Naive B cell (primary cell): ENCODE data around the gene FADD. TPM values are rescaled to one million over a fixed set of nuclear protein-coding genes. Genes with fewer than 3 reads are reported as not detected.
A peak's percentile ranks its signal among the peaks of the same experiment; 100 is the strongest.

Experiments used
- ATAC-seq, 2 donors: fragments of 150-1000 bp; cut with Tn5 transposase; 2 replicates each; pipeline ENCODE4 v1.10.0; 2021; ENCODE audit warnings: low read depth in 2 of 2, mild to moderate bottlenecking in 2 of 2, moderate library complexity in 2 of 2
- DNase-seq: peaks from one replicate; pipeline ENCODE4 v3.0.0; 2022
- H3K27ac Mint-ChIP-seq, 6 donors: one replicate each; pipeline ENCODE4 v1.8.0; 2020 to 2022; ENCODE audit warnings: mild to moderate bottlenecking in 6 of 6, mixed read lengths in 6 of 6, moderate library complexity in 5 of 6, inconsistent platforms in 2 of 6
- H3K27me3 Mint-ChIP-seq, 3 donors: one replicate each; pipeline ENCODE4 v1.8.0; 2021 to 2022; ENCODE audit warnings: mixed read lengths in 3 of 3, mild to moderate bottlenecking in 1 of 3
- H3K36me3 Mint-ChIP-seq, 2 donors: one replicate each; pipeline ENCODE4 v1.8.0; 2020 to 2022; ENCODE audit warnings: mixed read lengths in 2 of 2, inconsistent platforms in 1 of 2, mild to moderate bottlenecking in 1 of 2
- H3K4me1 Mint-ChIP-seq, 3 donors: one replicate each; pipeline ENCODE4 v1.8.0; 2020 to 2022; ENCODE audit warnings: mixed read lengths in 3 of 3, inconsistent platforms in 1 of 3, mild to moderate bottlenecking in 1 of 3, moderate library complexity in 1 of 3
- H3K4me3 Mint-ChIP-seq, 8 donors: one replicate each; pipeline ENCODE4 v1.8.0; 2020 to 2022; ENCODE audit warnings: mild to moderate bottlenecking in 8 of 8, mixed read lengths in 8 of 8, moderate library complexity in 8 of 8, inconsistent platforms in 2 of 8
- H3K9me3 Mint-ChIP-seq, 7 donors: one replicate each; pipeline ENCODE4 v1.8.0; 2020 to 2022; ENCODE audit warnings: mixed read lengths in 7 of 7, mild to moderate bottlenecking in 5 of 7, inconsistent platforms in 2 of 7, moderate library complexity in 1 of 7
- polyA plus RNA-seq, 6 donors: library from polyadenylated mRNA; unstranded; fragments of 300-500 nt; fragmentation: Illumina TruSeq; gene quantifications; one replicate each; pipeline ENCODE4 v1.2.3, GENCODE V29; 2021; ENCODE audit warnings: low read depth in 6 of 6

FADD gene
- polyA plus RNA-seq, 6 donors from 2014 or later, result 7.4 to 15.6 (median 10.2) TPM

DNA sequence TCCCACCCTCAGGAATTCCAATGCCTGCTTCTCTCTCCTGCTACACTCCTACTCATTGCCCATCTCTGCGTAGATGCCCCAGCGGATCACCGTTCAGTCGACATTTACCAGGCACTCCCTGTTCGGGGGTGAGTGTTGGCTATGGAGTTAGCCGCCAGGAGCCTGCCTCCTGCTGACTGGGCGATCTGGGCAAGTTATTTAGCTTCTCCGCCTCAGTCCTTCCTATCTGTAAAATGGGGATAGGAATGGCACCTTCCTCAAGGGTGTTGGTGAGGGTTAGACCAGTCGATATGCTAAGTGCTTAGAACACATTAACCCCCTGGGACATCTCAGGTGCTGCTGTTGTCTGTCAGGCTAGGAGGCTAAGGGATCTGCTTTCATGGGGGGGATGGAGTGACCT lies 30.9 kb downstream of the FADD start:
- DNase-seq, result no peak
- H3K27me3 Mint-ChIP-seq, result peaks cover 0 to 17% (median 15%) of the 10 kb centered on the region in 3 donors
- no peaks in the 10 kb centered on the region for H3K4me1 Mint-ChIP-seq
- ATAC-seq, result no peak
- no peaks in the 10 kb centered on the region for H3K36me3 Mint-ChIP-seq
- no peak overlapping the region for H3K4me3 Mint-ChIP-seq
- no peak overlapping the region for H3K27ac Mint-ChIP-seq
- H3K9me3 Mint-ChIP-seq, result peaks cover 0 to 9% (median 0%) of the 10 kb centered on the region in 7 donors

DNA sequence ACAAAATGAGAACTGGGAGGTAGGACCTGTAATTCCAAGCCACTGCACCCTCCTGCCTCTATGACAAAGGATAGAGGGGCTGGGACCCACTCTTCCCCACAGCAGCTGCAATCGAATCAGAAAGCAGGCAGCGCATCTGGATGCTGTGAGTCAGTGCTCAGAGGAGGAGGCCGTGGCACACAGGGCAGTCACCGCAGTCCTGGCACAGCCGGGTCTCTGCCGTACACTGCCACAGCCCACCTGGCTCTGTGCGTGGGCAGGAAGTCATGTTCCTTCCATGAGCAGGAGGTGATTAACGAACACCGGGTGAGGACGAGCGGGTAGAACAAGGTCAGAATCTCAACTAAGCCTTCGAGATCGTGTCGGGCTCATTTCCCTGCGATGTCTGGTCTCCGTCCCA lies 37.2 kb downstream of the FADD start:
- Mint-ChIP-seq H3K4me1 (no peaks in the 10 kb centered on the region), H3K4me3 (no peak overlapping the region), H3K9me3 (peaks cover 0 to 2% (median 0%) of the 10 kb centered on the region in 7 donors), H3K27ac (no peak overlapping the region), H3K27me3 (peaks cover 12 to 45% (median 41%) of the 10 kb centered on the region in 3 donors), H3K36me3 (no peaks in the 10 kb centered on the region)
- DNase-seq, result no peak
- ATAC-seq, result no peak

DNA sequence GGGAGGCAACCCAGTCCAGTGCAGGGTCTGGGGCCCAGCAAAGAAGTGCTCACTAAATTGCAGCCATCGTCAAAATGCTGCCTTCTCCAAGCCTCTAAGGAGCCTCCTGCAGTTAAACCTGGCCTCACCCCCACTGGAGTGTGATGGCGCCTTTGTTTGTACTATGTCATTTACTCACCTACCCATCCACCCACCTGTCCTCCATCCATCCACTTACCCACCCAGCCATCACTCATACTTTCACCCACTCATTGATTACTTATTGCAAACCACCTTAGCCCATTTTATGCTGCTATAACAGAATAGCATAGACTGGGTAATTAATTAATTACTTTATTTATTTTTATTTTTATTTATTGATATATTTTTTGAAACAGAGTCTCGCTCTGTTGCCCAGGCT lies 38.6 kb downstream of the FADD start:
- H3K27ac Mint-ChIP-seq, result no peak overlapping the region
- ATAC-seq (no peak), DNase-seq (no peak)
- peaks cover 12 to 37% (median 34%) of the 10 kb centered on the region in 3 donors for H3K27me3 Mint-ChIP-seq
- H3K9me3 Mint-ChIP-seq, result peaks cover 0 to 2% (median 0%) of the 10 kb centered on the region in 7 donors
- no peaks in the 10 kb centered on the region for H3K36me3 Mint-ChIP-seq
- no peaks in the 10 kb centered on the region for H3K4me1 Mint-ChIP-seq
- H3K4me3 Mint-ChIP-seq, result no peak overlapping the region

DNA sequence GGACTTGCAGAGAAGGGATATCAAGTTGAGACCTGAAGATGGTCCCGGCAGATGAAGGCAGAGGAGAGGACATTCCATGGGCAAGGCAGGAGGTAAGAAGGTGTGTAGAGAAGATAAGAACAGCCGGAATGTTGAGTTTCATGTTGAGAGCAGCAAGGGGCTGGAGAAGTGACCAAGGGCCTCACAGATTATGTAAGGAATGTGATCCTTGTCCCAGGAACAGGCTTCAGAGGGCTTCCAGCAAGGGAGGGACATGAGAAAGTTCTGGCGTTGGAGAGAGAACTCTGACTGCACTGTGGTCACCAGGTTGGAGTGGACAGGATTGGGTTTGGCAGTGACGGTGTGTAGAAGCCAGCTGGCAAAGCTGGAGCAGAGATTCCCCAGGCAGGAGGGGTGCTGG lies 39.8 kb downstream of the FADD start:
- no peaks in the 10 kb centered on the region for H3K36me3 Mint-ChIP-seq
- peak overlapping the region in 3 of 6 donors; percentile 39 to 57 (median 39) for H3K27ac Mint-ChIP-seq
- peaks cover 12 to 37% (median 32%) of the 10 kb centered on the region in 3 donors for H3K27me3 Mint-ChIP-seq
- H3K4me1 Mint-ChIP-seq, result no peaks in the 10 kb centered on the region
- H3K9me3 Mint-ChIP-seq, result peaks cover 0 to 8% (median 2%) of the 10 kb centered on the region in 7 donors
- DNase-seq, result no peak
- ATAC-seq, result no peak
- H3K4me3 Mint-ChIP-seq, result no peak overlapping the region

DNA sequence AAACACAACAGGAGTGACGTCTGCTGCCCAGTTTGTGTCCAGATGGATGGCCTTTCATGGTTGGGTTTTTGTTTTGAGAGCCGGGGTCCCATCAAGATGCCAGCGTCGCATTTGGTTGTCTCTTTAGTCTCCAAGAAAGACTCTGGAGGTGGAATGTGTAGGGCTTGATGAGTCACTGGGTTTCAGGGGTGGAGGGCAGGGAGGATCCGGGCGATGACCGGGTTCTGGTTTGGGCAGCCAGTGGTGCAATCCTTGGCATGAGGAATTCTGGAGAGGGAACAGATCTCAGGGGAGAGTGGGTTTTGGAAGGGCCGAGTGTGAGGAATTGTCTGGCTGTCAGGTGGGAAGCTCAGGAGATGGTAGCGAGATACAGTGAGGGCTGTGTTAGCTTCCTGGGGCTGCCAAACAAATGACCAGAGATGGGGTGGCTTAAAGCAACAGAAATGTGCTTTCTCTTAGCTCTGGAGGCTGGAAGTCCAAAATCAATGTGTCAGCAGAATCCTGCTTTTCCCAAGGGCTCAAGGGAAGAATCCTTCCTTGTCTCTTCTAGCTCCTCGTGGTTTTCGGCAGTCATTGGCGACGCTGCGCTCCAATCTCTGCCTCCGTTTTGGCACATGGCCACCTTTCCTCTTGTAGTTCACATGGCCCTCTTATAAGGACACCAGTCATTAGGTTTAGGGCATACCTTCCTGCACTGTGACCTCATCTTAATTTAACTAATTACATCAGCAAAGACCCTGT lies 41.0 kb downstream of the FADD start:
- H3K4me1 Mint-ChIP-seq, result no peaks in the 10 kb centered on the region
- peaks cover 0 to 8% (median 2%) of the 10 kb centered on the region in 7 donors for H3K9me3 Mint-ChIP-seq

DNA sequence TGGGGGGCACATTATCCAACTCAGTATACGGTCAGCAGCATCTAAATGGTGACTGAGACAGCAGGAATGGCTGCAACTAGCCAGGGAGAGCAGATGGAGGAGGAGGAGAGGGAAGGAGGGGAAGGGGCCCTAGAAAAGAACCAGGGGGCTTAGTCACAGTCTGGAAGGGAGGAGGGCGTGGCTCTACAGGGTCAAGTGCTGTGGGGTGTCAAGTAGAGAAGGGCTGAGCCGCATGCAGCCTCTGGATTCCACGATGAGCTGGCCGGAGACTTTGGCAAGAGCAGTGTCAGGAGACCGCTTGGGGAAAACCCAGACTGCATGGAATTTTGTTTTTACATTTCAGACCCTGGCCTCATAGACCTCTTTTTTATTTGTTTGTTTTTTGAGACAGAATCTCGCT lies 41.6 kb downstream of the FADD start:
- Mint-ChIP-seq H3K9me3 (peaks cover 0 to 8% (median 2%) of the 10 kb centered on the region in 7 donors), H3K4me1 (no peaks in the 10 kb centered on the region), H3K27ac (no peak overlapping the region), H3K36me3 (no peaks in the 10 kb centered on the region), H3K4me3 (no peak overlapping the region), H3K27me3 (peaks cover 6 to 29% (median 25%) of the 10 kb centered on the region in 3 donors)
- no peak for ATAC-seq
- DNase-seq, result no peak

More for the DNA sequence above, 41.0 kb downstream of the FADD start:
- H3K36me3 Mint-ChIP-seq, result no peaks in the 10 kb centered on the region
- ATAC-seq (no peak), DNase-seq (no peak)
- no peak overlapping the region for H3K27ac Mint-ChIP-seq
- peaks cover 12 to 35% (median 30%) of the 10 kb centered on the region in 3 donors for H3K27me3 Mint-ChIP-seq
- no peak overlapping the region for H3K4me3 Mint-ChIP-seq

DNA sequence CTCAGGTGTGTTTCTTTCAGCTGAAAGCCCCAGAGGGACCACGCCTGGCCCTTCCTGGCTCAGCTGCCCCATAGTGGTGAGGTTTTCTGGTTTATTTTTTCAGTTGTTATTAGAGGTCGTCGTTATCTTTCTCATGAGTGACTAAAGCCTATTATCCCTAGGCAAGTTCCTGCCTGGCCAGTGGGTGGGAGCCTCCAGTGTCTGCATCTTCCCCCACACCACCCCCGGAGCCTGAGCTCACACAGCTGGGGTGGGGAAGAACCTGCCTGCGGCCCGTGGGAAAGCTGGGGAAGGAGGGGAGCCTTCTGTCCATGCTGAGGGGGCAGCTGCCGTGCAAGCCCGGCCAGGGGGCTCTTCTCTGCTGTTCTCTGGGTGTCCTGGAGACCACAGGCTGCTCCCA lies 43.1 kb downstream of the FADD start:
- Mint-ChIP-seq H3K9me3 (peaks cover 0 to 8% (median 2%) of the 10 kb centered on the region in 7 donors), H3K4me1 (no peaks in the 10 kb centered on the region), H3K27ac (no peak overlapping the region), H3K27me3 (peaks cover 5 to 25% (median 20%) of the 10 kb centered on the region in 3 donors), H3K36me3 (no peaks in the 10 kb centered on the region), H3K4me3 (no peak overlapping the region)
- DNase-seq (no peak), ATAC-seq (no peak)

DNA sequence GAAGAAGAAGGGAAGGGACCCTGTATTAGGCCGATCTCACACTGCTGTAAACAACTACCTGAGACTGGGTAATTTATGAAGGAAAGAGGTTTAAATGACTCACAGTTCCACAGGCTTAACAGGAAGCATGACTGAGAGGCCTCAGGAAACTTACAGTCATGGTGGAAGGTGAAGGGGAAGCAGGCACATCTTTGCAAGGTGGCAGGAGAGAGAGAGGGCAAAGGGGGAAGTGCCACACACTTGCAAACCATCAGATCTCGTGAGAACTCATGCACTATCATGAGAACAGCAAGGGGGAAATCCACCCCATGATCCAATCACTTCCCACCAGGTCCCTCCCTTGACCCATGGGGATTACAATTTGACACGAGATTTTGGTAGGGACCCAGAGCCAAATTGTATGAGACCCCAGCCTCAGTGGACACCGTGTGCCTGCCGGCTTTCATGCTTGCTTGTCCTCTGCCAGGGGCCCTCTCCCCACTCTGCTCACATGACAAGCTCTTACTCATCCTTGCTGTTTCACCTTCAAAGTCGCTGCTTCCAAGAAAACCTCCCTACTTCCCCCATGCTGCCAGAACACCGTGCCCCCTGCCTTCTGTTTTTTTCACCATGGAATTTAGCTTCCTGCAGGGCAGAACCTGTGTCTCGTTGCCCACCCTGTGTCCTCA lies 44.1 kb downstream of the FADD start:
- ATAC-seq (no peak), DNase-seq (no peak)
- H3K36me3 Mint-ChIP-seq, result no peaks in the 10 kb centered on the region
- no peaks in the 10 kb centered on the region for H3K4me1 Mint-ChIP-seq
- H3K27ac Mint-ChIP-seq, result no peak overlapping the region
- H3K27me3 Mint-ChIP-seq, result peaks cover 5 to 23% (median 22%) of the 10 kb centered on the region in 3 donors
- H3K4me3 Mint-ChIP-seq, result no peak overlapping the region
- H3K9me3 Mint-ChIP-seq, result peaks cover 0 to 8% (median 2%) of the 10 kb centered on the region in 7 donors

DNA sequence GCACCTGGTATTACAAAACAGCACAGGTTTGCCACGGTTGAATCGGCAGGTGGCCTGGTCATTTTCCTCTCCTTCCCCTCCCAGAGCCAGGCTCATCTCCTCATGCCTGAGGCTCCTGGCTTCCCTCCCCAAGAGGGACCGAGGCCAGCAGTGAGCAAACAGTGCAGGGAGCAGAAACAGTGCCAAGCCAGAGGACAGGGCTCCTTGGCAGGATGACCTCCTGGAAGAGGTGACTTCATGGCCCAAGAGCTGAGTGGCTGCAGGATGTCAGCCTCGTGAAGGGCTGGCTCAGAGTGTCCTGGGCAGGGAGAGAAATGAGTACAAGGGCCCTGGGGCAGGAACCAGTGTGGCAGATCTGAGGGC lies 44.6 kb downstream of the FADD start:
- H3K36me3 Mint-ChIP-seq, result no peaks in the 10 kb centered on the region
- DNase-seq (no peak), ATAC-seq (no peak)
- peaks cover 0 to 8% (median 2%) of the 10 kb centered on the region in 7 donors for H3K9me3 Mint-ChIP-seq
- peaks cover 5 to 20% (median 20%) of the 10 kb centered on the region in 3 donors for H3K27me3 Mint-ChIP-seq
- no peak overlapping the region for H3K4me3 Mint-ChIP-seq
- no peak overlapping the region for H3K27ac Mint-ChIP-seq
- peaks cover 0 to 3% (median under 1%) of the 10 kb centered on the region in 3 donors for H3K4me1 Mint-ChIP-seq

DNA sequence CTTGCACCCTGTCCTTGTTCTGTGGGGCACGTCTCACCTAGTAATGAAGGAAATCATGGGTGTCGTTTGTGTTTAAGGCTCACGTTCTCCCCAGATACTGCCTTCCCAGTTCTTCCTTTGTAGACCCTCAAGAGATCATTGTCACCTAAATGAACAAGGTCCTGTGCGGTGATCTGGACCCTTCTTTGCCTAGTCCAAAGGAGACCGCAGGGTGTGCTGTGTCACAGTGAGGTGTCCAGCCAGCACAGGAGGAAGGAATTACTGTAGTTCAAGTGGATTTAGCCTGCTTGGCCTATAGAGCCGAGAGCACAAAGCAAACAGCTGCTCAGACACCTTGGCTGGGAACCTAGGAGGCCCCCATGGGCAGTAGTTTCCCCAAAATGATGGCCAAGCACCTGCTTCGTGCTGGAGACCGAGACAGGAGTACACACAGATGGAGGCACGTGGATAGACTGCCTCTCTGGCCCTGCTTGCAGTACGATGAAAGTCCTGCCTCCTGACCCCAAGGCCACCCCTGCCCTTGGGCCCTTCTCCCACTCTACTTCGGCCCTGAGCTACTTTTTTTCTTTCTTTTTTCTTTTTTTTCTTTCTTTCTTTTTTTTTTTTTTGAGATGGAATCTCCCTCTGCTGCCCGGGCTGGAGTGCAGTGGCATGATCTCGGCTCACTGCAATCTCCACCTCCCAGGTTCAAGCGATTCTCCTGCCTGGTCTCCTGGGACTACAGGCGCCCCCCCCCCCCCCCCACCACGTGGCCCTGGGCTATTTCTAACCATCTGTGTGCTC lies 48.0 kb downstream of the FADD start:
- Mint-ChIP-seq H3K4me1 (peaks cover 0 to 11% (median 7%) of the 10 kb centered on the region in 3 donors), H3K9me3 (peaks cover 0 to 8% (median 2%) of the 10 kb centered on the region in 7 donors), H3K27me3 (peaks cover 3 to 23% (median 17%) of the 10 kb centered on the region in 3 donors), H3K4me3 (no peak overlapping the region), H3K36me3 (no peaks in the 10 kb centered on the region), H3K27ac (no peak overlapping the region)
- DNase-seq (no peak), ATAC-seq (no peak)

DNA sequence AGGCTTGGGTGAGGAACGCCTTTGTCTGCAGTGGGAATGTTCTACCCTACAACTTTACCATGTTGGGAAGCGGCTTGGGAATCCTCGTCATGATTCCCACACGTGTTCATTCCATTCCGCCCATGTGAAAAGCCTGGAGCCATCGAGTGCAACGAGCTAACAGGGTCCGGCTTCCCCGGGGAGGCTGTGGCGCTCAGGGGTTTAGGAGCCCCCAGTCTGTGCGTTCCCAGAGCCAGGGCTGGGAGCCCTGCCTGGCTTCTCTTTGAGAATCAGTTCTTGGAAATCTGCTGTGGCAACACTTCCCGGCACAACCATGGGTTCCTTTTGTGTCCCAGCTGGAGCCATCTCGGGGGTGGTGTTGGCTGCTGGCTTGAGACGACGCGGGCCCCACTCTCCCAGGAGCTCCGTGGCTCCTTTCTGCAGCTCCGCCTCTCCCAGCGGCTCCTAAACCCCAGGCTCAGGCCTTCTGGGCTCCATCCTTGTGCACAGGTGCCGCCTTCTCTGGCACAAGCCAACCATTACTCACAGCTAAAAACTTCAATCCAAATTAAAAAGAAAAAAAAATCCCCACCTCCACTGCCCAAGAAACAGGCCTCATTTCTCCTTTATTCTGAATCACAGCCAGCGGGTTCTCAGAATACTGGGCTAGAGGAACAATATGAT lies 48.7 kb downstream of the FADD start:
- Mint-ChIP-seq H3K27me3 (peaks cover 3 to 23% (median 17%) of the 10 kb centered on the region in 3 donors), H3K36me3 (no peaks in the 10 kb centered on the region), H3K4me1 (peaks cover 0 to 11% (median 7%) of the 10 kb centered on the region in 3 donors), H3K4me3 (no peak overlapping the region), H3K9me3 (peaks cover 0 to 8% (median 2%) of the 10 kb centered on the region in 7 donors), H3K27ac (no peak overlapping the region)
- DNase-seq (no peak), ATAC-seq (no peak)

DNA sequence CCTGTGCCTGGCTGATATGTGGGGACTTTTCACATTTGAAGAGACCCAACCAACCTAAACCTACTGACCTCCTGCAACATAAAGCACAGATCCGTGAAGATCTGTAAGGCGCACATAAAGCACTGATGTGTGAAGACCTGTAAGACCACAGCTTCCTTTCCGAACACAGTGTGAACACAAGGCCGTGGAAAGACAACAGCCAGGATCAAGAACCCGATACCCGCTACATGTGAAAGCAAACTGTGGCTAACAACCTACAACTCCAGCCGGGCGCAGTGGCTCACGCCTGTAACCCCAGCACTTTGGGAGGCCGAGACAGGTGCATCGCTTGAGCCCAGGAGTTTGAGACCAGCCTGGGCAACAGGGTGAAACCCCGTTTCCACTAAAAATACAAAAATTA lies 49.7 kb downstream of the FADD start:
- Mint-ChIP-seq H3K4me3 (no peak overlapping the region), H3K27ac (peak overlapping the region in 1 of 6 donors; percentile 71), H3K4me1 (peaks cover 0 to 11% (median 7%) of the 10 kb centered on the region in 3 donors), H3K9me3 (no peaks in the 10 kb centered on the region), H3K27me3 (peaks cover 3 to 29% (median 17%) of the 10 kb centered on the region in 3 donors), H3K36me3 (no peaks in the 10 kb centered on the region)
- DNase-seq (no peak), ATAC-seq (peak; percentile 43 to 65)
